Neural progenitor cell (in vitro differentiated cells): ENCODE results near the gene DNMT3A. TPM values are rescaled to one million over a fixed set of nuclear protein-coding genes. Genes with fewer than 3 reads are reported as not detected.

Source experiments
- DNase-seq: peaks from one replicate; pipeline ENCODE4 v3.0.0-alpha.2; 2016; ENCODE audit warnings: low spot score
- H2AFZ ChIP-seq: fragments of 200-600 bp; sonication (generic); replicated peaks from 2 replicates; pipeline ENCODE4 v1.6.1; 2016; ENCODE audit warnings: antibody characterized with exemption
- H3F3A ChIP-seq: fragments of 200-600 bp; sonication (generic); 2 replicates; pipeline ENCODE4 v1.6.1; 2016; ENCODE audit warnings: antibody characterized with exemption, low read depth
- H3K27ac ChIP-seq: fragments of 200-600 bp; sonication (generic); 2 replicates; pipeline ENCODE4 v1.5.1; 2016; ENCODE audit warnings: mild to moderate bottlenecking
- H3K27me3 ChIP-seq: fragments of 200-600 bp; sonication (generic); 2 replicates; pipeline ENCODE4 v1.6.1; 2016; ENCODE audit warnings: mild to moderate bottlenecking, moderate library complexity
- H3K36me3 ChIP-seq: fragments of 200-600 bp; sonication (generic); 2 replicates; pipeline ENCODE4 v1.5.1; 2016
- H3K4me1 ChIP-seq: fragments of 200-600 bp; sonication (generic); 2 replicates; pipeline ENCODE4 v1.6.1; 2016; ENCODE audit warnings: mixed run types
- H3K4me2 ChIP-seq: fragments of 200-600 bp; sonication (generic); 2 replicates; pipeline ENCODE4 v1.6.1; 2016
- H3K4me3 ChIP-seq: fragments of 200-600 bp; sonication (generic); 2 replicates; pipeline ENCODE4 v1.5.1; 2016
- H3K79me2 ChIP-seq: fragments of 200-600 bp; sonication (generic); 2 replicates; pipeline ENCODE4 v1.6.1; 2016; ENCODE audit warnings: low read depth
- H3K9ac ChIP-seq: fragments of 200-600 bp; sonication (generic); 2 replicates; pipeline ENCODE4 v1.6.1; 2016
- H3K9me3 ChIP-seq: fragments of 200-600 bp; sonication (generic); 2 replicates; pipeline ENCODE4 v1.5.1; 2016; ENCODE audit warnings: low read depth
- H4K20me1 ChIP-seq: fragments of 200-600 bp; sonication (generic); 2 replicates; pipeline ENCODE4 v1.6.1; 2016; ENCODE audit warnings: low read depth
- H3K27ac Mint-ChIP-seq: 3 replicates; pipeline ENCODE4 v1.8.0; 2021; ENCODE audit warnings: mixed read lengths
- H3K27me3 Mint-ChIP-seq: 2 replicates; pipeline ENCODE4 v1.8.0; 2022; ENCODE audit warnings: low read depth, mild to moderate bottlenecking, inconsistent platforms, moderate library complexity, mixed read lengths; ENCODE audit not compliant: insufficient read depth
- H3K36me3 Mint-ChIP-seq: 3 replicates; pipeline ENCODE4 v1.8.0; 2021; ENCODE audit warnings: mixed read lengths
- H3K4me1 Mint-ChIP-seq: 3 replicates; pipeline ENCODE4 v1.8.0; 2021; ENCODE audit warnings: mixed read lengths
- H3K4me3 Mint-ChIP-seq: 3 replicates; pipeline ENCODE4 v1.8.0; 2021; ENCODE audit warnings: mild to moderate bottlenecking, moderate library complexity, mixed read lengths
- H3K9me3 Mint-ChIP-seq: 3 replicates; pipeline ENCODE4 v1.8.0; 2020; ENCODE audit warnings: mixed read lengths
- EZH2 ChIP-seq: fragments of 200-600 bp; sonication (generic); IDR thresholded peaks from 2 replicates; pipeline ENCODE4 v1.6.1; 2017; ENCODE audit warnings: antibody characterized with exemption, mild to moderate bottlenecking, moderate library complexity
- EZH2phosphoT487 ChIP-seq: fragments of 200-600 bp; sonication (generic); IDR thresholded peaks from 2 replicates; pipeline ENCODE4 v1.6.1; 2017; ENCODE audit warnings: antibody characterized with exemption
- total RNA-seq: library from RNA; depleted of rRNA; stranded (reverse); fragments of >200 nt; gene quantifications from 2 replicates; pipeline ENCODE4 v1.2.3, GENCODE V29; 2015; ENCODE audit warnings: low replicate concordance
- TF ChIP-seq, protein P1 (sequence below): fragments of 200-600 bp; sonication (generic); IDR thresholded peaks from 2 replicates; pipeline ENCODE4 v1.5.1; 2017; ENCODE audit warnings: antibody characterized with exemption, mild to moderate bottlenecking

Gene DNMT3A
- total RNA-seq, 1 donor from 2014 or later: 46.5 TPM

DNA sequence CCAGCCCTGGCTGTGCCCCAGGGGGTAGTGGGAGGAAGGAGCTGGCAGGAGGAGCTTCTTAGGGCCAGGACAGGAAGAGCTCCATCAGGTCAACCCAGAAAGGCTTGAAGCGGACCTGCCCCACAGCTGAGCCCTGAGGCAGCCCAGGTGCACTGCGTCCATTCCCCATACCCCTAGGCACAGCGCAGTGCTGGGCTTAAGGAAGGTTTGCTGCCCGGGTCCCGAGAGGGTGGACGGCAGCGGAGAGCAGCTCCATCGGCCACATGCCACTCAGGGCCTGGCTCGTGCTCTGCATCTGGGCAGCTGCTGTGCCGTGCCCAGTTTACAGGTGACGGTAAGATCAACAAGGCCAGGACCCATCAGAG lies 26.4 kb downstream of the DNMT3A start:
- Mint-ChIP-seq H3K27me3 (peaks cover 6% of the 10 kb centered on the region), H3K36me3 (no peaks in the 10 kb centered on the region), H3K4me3 (no peak overlapping the region), H3K4me1 (peaks cover 28% of the 10 kb centered on the region), H3K9me3 (no peaks in the 10 kb centered on the region), H3K27ac (no peak overlapping the region)
- H3K79me2 ChIP-seq: no peaks in the 10 kb centered on the region
- peak overlapping the region; percentile 75 for H2AFZ ChIP-seq
- peaks cover 31% of the 10 kb centered on the region for H3F3A ChIP-seq
- DNase-seq: no peak
- H3K4me1 ChIP-seq: peaks cover 39% of the 10 kb centered on the region
- no peaks in the 10 kb centered on the region for H3K36me3 ChIP-seq
- no peaks in the 10 kb centered on the region for H3K27me3 ChIP-seq
- TF ChIP-seq EZH2: no peak
- TF ChIP-seq EZH2phosphoT487: no peak
- TF ChIP-seq, protein P1, sequence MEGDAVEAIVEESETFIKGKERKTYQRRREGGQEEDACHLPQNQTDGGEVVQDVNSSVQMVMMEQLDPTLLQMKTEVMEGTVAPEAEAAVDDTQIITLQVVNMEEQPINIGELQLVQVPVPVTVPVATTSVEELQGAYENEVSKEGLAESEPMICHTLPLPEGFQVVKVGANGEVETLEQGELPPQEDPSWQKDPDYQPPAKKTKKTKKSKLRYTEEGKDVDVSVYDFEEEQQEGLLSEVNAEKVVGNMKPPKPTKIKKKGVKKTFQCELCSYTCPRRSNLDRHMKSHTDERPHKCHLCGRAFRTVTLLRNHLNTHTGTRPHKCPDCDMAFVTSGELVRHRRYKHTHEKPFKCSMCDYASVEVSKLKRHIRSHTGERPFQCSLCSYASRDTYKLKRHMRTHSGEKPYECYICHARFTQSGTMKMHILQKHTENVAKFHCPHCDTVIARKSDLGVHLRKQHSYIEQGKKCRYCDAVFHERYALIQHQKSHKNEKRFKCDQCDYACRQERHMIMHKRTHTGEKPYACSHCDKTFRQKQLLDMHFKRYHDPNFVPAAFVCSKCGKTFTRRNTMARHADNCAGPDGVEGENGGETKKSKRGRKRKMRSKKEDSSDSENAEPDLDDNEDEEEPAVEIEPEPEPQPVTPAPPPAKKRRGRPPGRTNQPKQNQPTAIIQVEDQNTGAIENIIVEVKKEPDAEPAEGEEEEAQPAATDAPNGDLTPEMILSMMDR: no peak
- no peak overlapping the region for H3K9ac ChIP-seq
- no peaks in the 10 kb centered on the region for H3K9me3 ChIP-seq
- H3K4me3 ChIP-seq: no peak overlapping the region
- H3K27ac ChIP-seq: no peak overlapping the region
- H3K4me2 ChIP-seq: no peak overlapping the region
- H4K20me1 ChIP-seq: no peaks in the 10 kb centered on the region

GRCh38 chr2:25314514-25315315 lies 27.0 kb downstream of the DNMT3A start:
- no peaks in the 10 kb centered on the region for H3K36me3 ChIP-seq
- no peaks in the 10 kb centered on the region for H4K20me1 ChIP-seq
- H3K27ac ChIP-seq: no peak overlapping the region
- Mint-ChIP-seq H3K36me3 (no peaks in the 10 kb centered on the region), H3K9me3 (no peaks in the 10 kb centered on the region), H3K27ac (no peak overlapping the region), H3K27me3 (peaks cover 6% of the 10 kb centered on the region), H3K4me1 (peaks cover 28% of the 10 kb centered on the region), H3K4me3 (no peak overlapping the region)
- no peak overlapping the region for H3K4me3 ChIP-seq
- no peak for TF ChIP-seq EZH2phosphoT487
- TF ChIP-seq, protein P1: no peak
- no peak for TF ChIP-seq EZH2
- H3K4me1 ChIP-seq: peaks cover 44% of the 10 kb centered on the region
- peak overlapping the region; percentile 51 for H3K4me2 ChIP-seq
- peak overlapping the region; percentile 75 for H2AFZ ChIP-seq
- no peak overlapping the region for H3K9ac ChIP-seq
- DNase-seq: peak; percentile 81
- no peaks in the 10 kb centered on the region for H3K27me3 ChIP-seq
- H3K9me3 ChIP-seq: no peaks in the 10 kb centered on the region
- H3K79me2 ChIP-seq: no peaks in the 10 kb centered on the region
- peaks cover 33% of the 10 kb centered on the region for H3F3A ChIP-seq

GRCh38 chr2:25313711-25314513 lies 27.8 kb downstream of the DNMT3A start:
- H3K4me3 Mint-ChIP-seq: no peak overlapping the region
- H3K4me1 Mint-ChIP-seq: peaks cover 35% of the 10 kb centered on the region
- H3K36me3 ChIP-seq: no peaks in the 10 kb centered on the region
- H3K36me3 Mint-ChIP-seq: no peaks in the 10 kb centered on the region
- H3K9me3 ChIP-seq: no peaks in the 10 kb centered on the region
- peak overlapping the region; percentile 51 for H3K4me2 ChIP-seq
- H3K27ac ChIP-seq: no peak overlapping the region
- H3K4me1 ChIP-seq: peaks cover 44% of the 10 kb centered on the region
- H3K9me3 Mint-ChIP-seq: no peaks in the 10 kb centered on the region
- no peak overlapping the region for H3K27ac Mint-ChIP-seq
- no peaks in the 10 kb centered on the region for H4K20me1 ChIP-seq
- H3F3A ChIP-seq: peaks cover 36% of the 10 kb centered on the region
- H3K27me3 Mint-ChIP-seq: peaks cover 6% of the 10 kb centered on the region
- no peak overlapping the region for H3K9ac ChIP-seq
- H3K27me3 ChIP-seq: no peaks in the 10 kb centered on the region
- TF ChIP-seq EZH2: no peak
- TF ChIP-seq, protein P1: no peak
- TF ChIP-seq EZH2phosphoT487: no peak
- no peak overlapping the region for H3K4me3 ChIP-seq
- no peaks in the 10 kb centered on the region for H3K79me2 ChIP-seq
- H2AFZ ChIP-seq: no peak overlapping the region
- DNase-seq: no peak
